HT-29 (cell line): ENCODE results near the gene ARMC2. TPM values are rescaled to one million over a fixed set of nuclear protein-coding genes. Genes with fewer than 3 reads are reported as not detected.
A peak's percentile ranks its signal among the peaks of the same experiment; 100 is the strongest.
"Not testable (repeated sequence)": the region's sequence is repeated elsewhere in the genome, so short reads cannot be mapped to it uniquely, and the experiment has no call there.

Experiments
- DNase-seq: peaks from one replicate; pipeline ENCODE4 v3.0.0-alpha.2; 2015; ENCODE audit warnings: low spot score
- total RNA-seq: library from RNA; depleted of rRNA; stranded (reverse); fragments of >200 nt; shearing (Covaris generic); gene quantifications from 2 replicates; pipeline ENCODE4 v1.2.3, GENCODE V29; 2014

Gene ARMC2
- total RNA-seq, 1 experiment from 2014 or later: 0.33 TPM

DNA sequence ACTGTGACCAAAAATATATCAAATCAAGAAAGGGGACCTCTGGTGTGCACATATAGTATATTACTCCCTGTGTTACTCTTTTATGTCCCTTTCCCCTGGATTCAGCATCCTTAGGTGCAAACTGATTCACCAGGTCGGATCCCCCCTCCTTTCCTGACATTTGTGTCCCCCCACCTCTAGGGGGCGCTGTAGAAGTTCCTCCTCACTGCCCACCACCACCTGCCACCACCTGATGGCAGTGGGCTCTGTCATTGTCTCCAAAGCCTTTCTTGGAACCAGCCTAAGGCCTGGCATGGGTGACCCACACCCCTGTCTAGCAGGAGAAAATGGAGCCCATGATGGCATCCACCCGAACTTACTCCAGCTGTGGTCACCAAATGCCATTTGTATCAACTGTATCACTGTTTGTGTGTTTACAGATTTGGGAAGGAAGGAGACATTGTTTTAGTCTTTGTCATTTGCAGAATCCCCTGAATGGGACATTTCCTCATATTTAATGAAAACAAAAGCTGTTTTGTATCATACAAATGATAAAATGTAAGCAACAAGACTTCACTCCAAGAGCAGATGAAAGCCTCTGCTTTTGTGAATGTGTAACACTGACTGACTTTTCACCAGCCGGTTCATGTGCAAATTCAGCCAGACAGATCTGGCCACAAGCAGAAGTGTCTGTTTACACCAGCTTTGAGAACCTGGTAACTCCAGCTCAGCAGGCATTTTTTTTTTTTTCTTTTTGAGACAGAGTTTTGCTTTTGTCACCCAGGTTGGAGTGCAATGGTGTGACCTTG lies 66.2 kb downstream of the ARMC2 start:
- DNase-seq: peak; percentile 44

- DNase-seq: no peak
Measured at GRCh38 chr6:108915258-108915657, 67.0 kb downstream of the ARMC2 start.

DNA sequence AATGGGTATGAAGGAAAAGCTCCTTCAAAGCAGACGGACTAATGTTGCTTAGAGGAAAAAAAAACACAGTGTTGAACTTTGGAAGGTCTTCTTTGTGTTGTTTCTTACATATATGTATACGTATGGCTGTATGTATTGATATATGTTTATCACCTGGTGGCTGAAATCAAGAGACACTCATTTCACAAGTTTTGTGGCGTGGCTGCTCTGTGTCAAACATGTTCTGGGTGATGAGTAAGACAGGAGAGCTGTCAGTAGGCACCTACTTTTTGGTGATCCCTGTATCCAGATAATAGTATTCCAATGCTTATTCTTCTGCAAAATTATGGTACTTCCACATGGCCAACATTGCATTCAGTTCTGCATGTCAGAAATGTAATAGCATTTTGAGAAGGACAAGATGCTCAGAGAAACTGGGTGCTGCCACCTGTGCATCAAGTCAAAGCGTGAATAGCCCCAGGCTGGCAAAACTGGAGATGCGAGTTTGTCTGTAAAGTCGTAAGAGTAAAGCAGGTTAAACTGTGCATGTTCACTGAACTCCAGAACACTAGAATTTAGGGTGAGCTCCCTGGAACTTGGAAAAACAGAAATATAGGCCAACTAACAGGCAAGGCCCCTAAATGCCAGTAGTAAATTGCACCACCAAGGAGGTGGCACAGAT lies 67.9 kb downstream of the ARMC2 start:
- DNase-seq: no peak

GRCh38 chr6:108920751-108921150 lies 72.5 kb downstream of the ARMC2 start:
- no peak for DNase-seq

DNA sequence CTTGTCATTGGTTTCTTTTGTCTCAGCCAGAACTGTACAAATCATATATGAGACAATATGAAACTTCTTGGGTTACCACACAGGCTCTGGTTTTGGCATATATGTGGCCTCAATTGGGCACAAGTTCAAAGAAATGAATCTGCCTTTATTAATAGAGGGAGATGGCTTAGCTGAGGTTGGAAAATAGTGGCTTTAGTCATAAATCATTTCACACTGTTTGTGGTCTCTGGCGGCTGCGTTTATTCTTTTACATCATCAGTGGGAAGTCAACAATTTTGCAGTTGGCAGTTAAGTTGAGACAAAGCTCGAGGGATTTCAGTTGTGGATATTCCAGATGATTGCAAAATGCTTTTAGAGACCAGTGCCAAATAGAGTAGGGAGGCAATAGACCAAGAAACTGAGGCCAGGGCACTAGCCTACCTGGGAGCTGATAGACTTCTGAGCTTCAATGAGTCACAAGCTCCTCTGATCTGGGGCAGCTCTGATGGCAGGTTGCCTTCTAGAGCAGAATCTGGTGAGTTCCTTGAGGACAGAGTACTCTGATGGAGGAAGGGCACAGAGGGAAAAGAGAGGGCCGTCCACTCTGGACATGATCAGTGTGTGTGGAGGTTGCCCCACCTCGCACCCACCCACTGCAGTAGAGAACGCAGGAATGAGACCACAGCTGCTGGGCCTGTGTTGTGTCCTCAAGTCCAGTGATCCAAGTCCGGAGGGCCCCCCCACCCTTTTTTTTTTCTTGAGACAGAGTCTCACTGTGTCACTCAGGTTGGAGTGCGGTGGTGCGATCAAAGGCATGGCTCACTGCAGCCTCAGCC lies 73.5 kb downstream of the ARMC2 start:
- peak; percentile 46 for DNase-seq

- no peak for DNase-seq
Measured at GRCh38 chr6:108922499-108922898, 74.3 kb downstream of the ARMC2 start.

GRCh38 chr6:108927927-108928326 lies 79.7 kb downstream of the ARMC2 start:
- DNase-seq: no peak

DNA sequence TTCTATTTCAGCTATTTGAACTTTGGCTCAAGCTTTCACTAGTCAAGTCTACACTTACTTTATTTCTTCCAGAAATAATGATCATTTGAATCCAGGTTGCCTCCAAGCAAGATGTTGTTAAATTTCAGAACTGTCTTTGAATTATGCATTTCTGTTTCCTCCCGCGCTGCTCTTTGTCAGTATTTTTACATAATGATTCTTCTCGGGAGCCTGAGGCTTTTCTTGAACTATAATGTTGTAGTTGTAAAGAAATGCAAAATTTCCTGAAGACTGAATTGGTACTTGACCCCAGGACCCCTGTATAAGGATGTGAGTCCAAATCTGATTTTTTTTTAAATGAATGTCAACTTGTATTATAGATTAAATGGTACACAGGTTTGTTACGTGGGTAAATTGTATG lies 80.4 kb downstream of the ARMC2 start:
- DNase-seq: no peak

GRCh38 chr6:108931090-108931489 lies 82.9 kb downstream of the ARMC2 start:
- DNase-seq: not testable (repeated sequence)

GRCh38 chr6:108937170-108937569 lies 88.9 kb downstream of the ARMC2 start:
- DNase-seq: no peak

GRCh38 chr6:108940741-108941140 lies 92.5 kb downstream of the ARMC2 start:
- no peak for DNase-seq

DNA sequence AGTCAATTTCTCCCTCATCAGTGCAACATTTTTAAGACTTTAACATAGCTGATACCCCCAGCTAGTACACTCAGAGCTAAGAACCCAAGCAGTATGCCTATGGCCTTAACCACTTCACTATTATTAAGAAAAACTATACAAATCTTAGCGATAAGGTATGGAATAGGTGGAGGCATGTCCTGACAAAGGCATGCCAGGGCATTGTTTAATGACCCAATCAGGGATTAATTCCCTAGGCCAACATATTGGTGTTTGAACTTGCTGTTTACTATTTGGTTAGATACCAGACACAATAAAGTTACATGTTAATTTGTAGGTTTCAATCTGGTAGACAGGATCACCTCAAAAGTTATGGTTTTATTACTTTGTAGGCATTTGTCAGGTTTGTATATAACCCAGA lies 93.1 kb downstream of the ARMC2 start:
- peak; percentile 79 for DNase-seq

- DNase-seq: no peak
Measured at GRCh38 chr6:108941859-108942258, 93.6 kb downstream of the ARMC2 start.

DNA sequence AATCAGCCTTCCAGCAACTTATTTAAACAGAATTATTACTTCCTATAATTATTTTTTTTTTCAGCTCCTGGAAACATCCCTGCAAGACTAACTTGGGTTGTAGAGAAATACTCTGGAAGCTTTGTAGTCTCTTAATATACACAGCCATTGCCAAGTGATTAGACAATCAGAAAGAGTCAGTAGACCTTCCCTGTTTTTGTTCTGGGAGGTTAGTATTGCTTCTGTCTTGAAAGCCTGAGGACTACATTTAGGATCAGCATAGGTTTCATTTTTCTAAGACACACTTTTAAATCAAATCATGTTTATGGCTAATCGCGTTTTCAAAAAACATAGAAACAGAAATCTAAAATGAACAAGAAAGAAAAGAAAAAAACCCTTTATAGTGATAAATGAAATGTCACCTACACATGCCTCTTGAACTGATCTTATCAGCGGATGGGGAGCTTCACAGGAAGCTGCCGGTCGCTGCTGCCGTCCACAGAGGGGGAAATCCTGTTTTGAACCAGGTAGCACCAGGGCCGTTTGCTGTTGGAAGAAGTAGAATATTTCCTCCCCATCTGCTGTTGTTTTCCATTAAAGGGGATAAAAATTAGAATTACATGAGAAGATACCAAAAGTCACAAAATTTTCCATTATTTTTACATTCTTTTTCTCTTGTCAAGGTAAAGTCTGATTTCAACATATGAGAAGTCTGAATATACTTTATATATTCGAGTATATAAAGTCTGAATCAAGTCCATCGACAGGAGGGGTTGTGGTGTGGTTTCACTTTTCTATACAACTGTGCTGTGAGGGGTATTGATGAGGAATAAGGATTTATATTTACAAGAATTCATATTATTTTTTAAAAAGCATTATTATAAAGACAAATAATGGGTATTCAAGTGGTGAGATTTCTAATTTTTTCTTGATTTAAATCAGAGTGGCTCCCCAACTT lies 94.6 kb downstream of the ARMC2 start:
- DNase-seq: peak; percentile 42

GRCh38 chr6:108944071-108944470 lies 95.8 kb downstream of the ARMC2 start:
- no peak for DNase-seq

- DNase-seq: no peak
Measured at GRCh38 chr6:108944707-108945680, 96.8 kb downstream of the ARMC2 start.

- DNase-seq: no peak
Measured at GRCh38 chr6:108945681-108946159, 97.5 kb downstream of the ARMC2 start.

DNA sequence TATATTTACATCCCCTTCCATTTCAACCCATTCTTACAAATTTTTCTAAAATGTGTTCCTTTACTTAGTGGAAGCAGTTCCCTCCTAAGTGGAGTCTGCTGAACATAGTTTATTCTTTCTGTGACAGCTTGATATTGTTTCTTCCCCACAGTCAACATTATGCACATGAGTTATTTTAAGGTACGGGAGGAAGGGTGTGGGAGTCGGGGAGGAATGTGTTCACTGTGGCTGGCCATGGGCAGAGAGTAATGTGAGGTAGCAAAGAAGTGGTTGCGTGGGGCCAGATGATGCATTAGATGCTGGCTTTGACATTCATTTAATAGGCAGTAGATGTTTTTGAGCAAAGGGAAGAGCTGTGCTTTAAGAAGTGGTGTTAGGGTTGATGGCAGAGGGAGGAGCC lies 98.5 kb downstream of the ARMC2 start:
- DNase-seq: no peak

- no peak for DNase-seq
Measured at GRCh38 chr6:108947114-108947854, 99.1 kb downstream of the ARMC2 start.
